ENCODE measurements around the gene ADARB2.

Gene ADARB2

GRCh38 chr10:1366322-1366691 is 371.0 kb downstream of the ADARB2 start:
- H3K27me3 Mint-ChIP-seq, result peaks cover 23% of the 10 kb centered on the region
- intact Hi-C loops (cut with micrococcal nuclease), result no loop called here
- H3K4me1 Mint-ChIP-seq (ENCODE audit: low read depth), result no peaks in the 10 kb centered on the region
- H3K4me3 Mint-ChIP-seq, result no peak overlapping the region
- H3K9me3 Mint-ChIP-seq, result no peaks in the 10 kb centered on the region
- H3K36me3 Mint-ChIP-seq (ENCODE audit: low read depth), result no peaks in the 10 kb centered on the region
- H3K27ac Mint-ChIP-seq, result no peak overlapping the region

GRCh38 chr10:1365540-1366321 is 371.6 kb downstream of the ADARB2 start:
- intact Hi-C loops (cut with micrococcal nuclease), result no loop called here
- H3K27me3 Mint-ChIP-seq, result peaks cover 24% of the 10 kb centered on the region

GRCh38 chr10:1364151-1364910 is 373.0 kb downstream of the ADARB2 start:
- Mint-ChIP-seq H3K36me3 (ENCODE audit: low read depth) (no peaks in the 10 kb centered on the region), H3K27ac (no peak overlapping the region), H3K4me3 (no peak overlapping the region), H3K4me1 (ENCODE audit: low read depth) (no peaks in the 10 kb centered on the region), H3K27me3 (peaks cover 26% of the 10 kb centered on the region), H3K9me3 (no peaks in the 10 kb centered on the region)
- intact Hi-C loops (cut with micrococcal nuclease), result no loop called here

More at GRCh38 chr10:1365540-1366321, 371.6 kb downstream of the ADARB2 start:
- Mint-ChIP-seq H3K4me3 (no peak overlapping the region), H3K4me1 (ENCODE audit: low read depth) (no peaks in the 10 kb centered on the region), H3K27ac (no peak overlapping the region), H3K36me3 (ENCODE audit: low read depth) (no peaks in the 10 kb centered on the region), H3K9me3 (no peaks in the 10 kb centered on the region)

- Mint-ChIP-seq H3K27me3 (peaks cover 29% of the 10 kb centered on the region), H3K4me3 (no peak overlapping the region), H3K9me3 (no peaks in the 10 kb centered on the region), H3K27ac (no peak overlapping the region), H3K36me3 (ENCODE audit: low read depth) (no peaks in the 10 kb centered on the region), H3K4me1 (ENCODE audit: low read depth) (no peaks in the 10 kb centered on the region)
- intact Hi-C loops (cut with micrococcal nuclease), result no loop called here
These were observed 373.7 kb downstream of the ADARB2 start for GRCh38 chr10:1363446-1364121.

GRCh38 chr10:1362589-1363445 is 374.5 kb downstream of the ADARB2 start:
- Mint-ChIP-seq H3K4me3 (no peak overlapping the region), H3K9me3 (no peaks in the 10 kb centered on the region), H3K27me3 (peaks cover 29% of the 10 kb centered on the region), H3K36me3 (ENCODE audit: low read depth) (no peaks in the 10 kb centered on the region), H3K4me1 (ENCODE audit: low read depth) (no peaks in the 10 kb centered on the region), H3K27ac (no peak overlapping the region)
- intact Hi-C loops (cut with micrococcal nuclease), result no loop called here

GRCh38 chr10:1361411-1362105 is 375.8 kb downstream of the ADARB2 start:
- H3K9me3 Mint-ChIP-seq, result no peaks in the 10 kb centered on the region
- H3K4me3 Mint-ChIP-seq, result no peak overlapping the region
- intact Hi-C loops (cut with micrococcal nuclease), result no loop called here
- peaks cover 29% of the 10 kb centered on the region for H3K27me3 Mint-ChIP-seq
- H3K4me1 Mint-ChIP-seq (ENCODE audit: low read depth), result no peaks in the 10 kb centered on the region
- no peak overlapping the region for H3K27ac Mint-ChIP-seq
- no peaks in the 10 kb centered on the region for H3K36me3 Mint-ChIP-seq (ENCODE audit: low read depth)

GRCh38 chr10:1360558-1361164 is 376.7 kb downstream of the ADARB2 start:
- no peak overlapping the region for H3K4me3 Mint-ChIP-seq
- intact Hi-C loops (cut with micrococcal nuclease), result no loop called here
- H3K27ac Mint-ChIP-seq, result no peak overlapping the region
- H3K27me3 Mint-ChIP-seq, result peaks cover 29% of the 10 kb centered on the region
- no peaks in the 10 kb centered on the region for H3K4me1 Mint-ChIP-seq (ENCODE audit: low read depth)
- no peaks in the 10 kb centered on the region for H3K9me3 Mint-ChIP-seq
- H3K36me3 Mint-ChIP-seq (ENCODE audit: low read depth), result no peaks in the 10 kb centered on the region

GRCh38 chr10:1360011-1360557 is 377.2 kb downstream of the ADARB2 start:
- intact Hi-C loops (cut with micrococcal nuclease), result no loop called here
- peaks cover 28% of the 10 kb centered on the region for H3K27me3 Mint-ChIP-seq
- no peaks in the 10 kb centered on the region for H3K4me1 Mint-ChIP-seq (ENCODE audit: low read depth)
- no peak overlapping the region for H3K27ac Mint-ChIP-seq
- H3K9me3 Mint-ChIP-seq, result no peaks in the 10 kb centered on the region
- no peak overlapping the region for H3K4me3 Mint-ChIP-seq
- no peaks in the 10 kb centered on the region for H3K36me3 Mint-ChIP-seq (ENCODE audit: low read depth)

- H3K27ac Mint-ChIP-seq, result no peak overlapping the region
These were observed 377.7 kb downstream of the ADARB2 start for GRCh38 chr10:1359626-1359955.

GRCh38 chr10:1358860-1359625 is 378.3 kb downstream of the ADARB2 start:
- H3K4me1 Mint-ChIP-seq (ENCODE audit: low read depth), result no peaks in the 10 kb centered on the region
- intact Hi-C loops (cut with micrococcal nuclease), result no loop called here
- peaks cover 24% of the 10 kb centered on the region for H3K27me3 Mint-ChIP-seq
- H3K36me3 Mint-ChIP-seq (ENCODE audit: low read depth), result no peaks in the 10 kb centered on the region
- H3K4me3 Mint-ChIP-seq, result no peak overlapping the region
- no peaks in the 10 kb centered on the region for H3K9me3 Mint-ChIP-seq
- no peak overlapping the region for H3K27ac Mint-ChIP-seq

More at GRCh38 chr10:1359626-1359955, 377.7 kb downstream of the ADARB2 start:
- H3K9me3 Mint-ChIP-seq, result no peaks in the 10 kb centered on the region
- peaks cover 27% of the 10 kb centered on the region for H3K27me3 Mint-ChIP-seq
- intact Hi-C loops (cut with micrococcal nuclease), result no loop called here
- H3K36me3 Mint-ChIP-seq (ENCODE audit: low read depth), result no peaks in the 10 kb centered on the region
- H3K4me1 Mint-ChIP-seq (ENCODE audit: low read depth), result no peaks in the 10 kb centered on the region
- H3K4me3 Mint-ChIP-seq, result no peak overlapping the region

GRCh38 chr10:1358147-1358546 is 379.2 kb downstream of the ADARB2 start:
- no peaks in the 10 kb centered on the region for H3K36me3 Mint-ChIP-seq (ENCODE audit: low read depth)
- H3K4me3 Mint-ChIP-seq, result no peak overlapping the region
- H3K27ac Mint-ChIP-seq, result no peak overlapping the region
- H3K9me3 Mint-ChIP-seq, result no peaks in the 10 kb centered on the region
- peaks cover 19% of the 10 kb centered on the region for H3K27me3 Mint-ChIP-seq
- no peaks in the 10 kb centered on the region for H3K4me1 Mint-ChIP-seq (ENCODE audit: low read depth)
- intact Hi-C loops (cut with micrococcal nuclease), result no loop called here

GRCh38 chr10:1356349-1356748 is 381.0 kb downstream of the ADARB2 start:
- Mint-ChIP-seq H3K9me3 (no peaks in the 10 kb centered on the region), H3K27ac (no peak overlapping the region), H3K36me3 (ENCODE audit: low read depth) (no peaks in the 10 kb centered on the region), H3K27me3 (peaks cover 9% of the 10 kb centered on the region), H3K4me3 (no peak overlapping the region), H3K4me1 (ENCODE audit: low read depth) (no peaks in the 10 kb centered on the region)
- intact Hi-C loops (cut with micrococcal nuclease), result no loop called here

All from dendritic cell treated with granulocyte-macrophage colony-stimulating factor and Interleukin-4, amounts not matched to agents 40 ng/mL and 50 ng/mL, for 4 days (primary cell).